ENCODE results near the gene HBS1L. TPM values are rescaled to one million over a fixed set of nuclear protein-coding genes. Genes with fewer than 3 reads are reported as not detected.
A peak's percentile ranks its signal among the peaks of the same experiment; 100 is the strongest.

The HBS1L gene
- 65.1 and 74.3 TPM in 2 replicates for total RNA-seq (2014; rRNA removed; shearing (Covaris generic))

DNA sequence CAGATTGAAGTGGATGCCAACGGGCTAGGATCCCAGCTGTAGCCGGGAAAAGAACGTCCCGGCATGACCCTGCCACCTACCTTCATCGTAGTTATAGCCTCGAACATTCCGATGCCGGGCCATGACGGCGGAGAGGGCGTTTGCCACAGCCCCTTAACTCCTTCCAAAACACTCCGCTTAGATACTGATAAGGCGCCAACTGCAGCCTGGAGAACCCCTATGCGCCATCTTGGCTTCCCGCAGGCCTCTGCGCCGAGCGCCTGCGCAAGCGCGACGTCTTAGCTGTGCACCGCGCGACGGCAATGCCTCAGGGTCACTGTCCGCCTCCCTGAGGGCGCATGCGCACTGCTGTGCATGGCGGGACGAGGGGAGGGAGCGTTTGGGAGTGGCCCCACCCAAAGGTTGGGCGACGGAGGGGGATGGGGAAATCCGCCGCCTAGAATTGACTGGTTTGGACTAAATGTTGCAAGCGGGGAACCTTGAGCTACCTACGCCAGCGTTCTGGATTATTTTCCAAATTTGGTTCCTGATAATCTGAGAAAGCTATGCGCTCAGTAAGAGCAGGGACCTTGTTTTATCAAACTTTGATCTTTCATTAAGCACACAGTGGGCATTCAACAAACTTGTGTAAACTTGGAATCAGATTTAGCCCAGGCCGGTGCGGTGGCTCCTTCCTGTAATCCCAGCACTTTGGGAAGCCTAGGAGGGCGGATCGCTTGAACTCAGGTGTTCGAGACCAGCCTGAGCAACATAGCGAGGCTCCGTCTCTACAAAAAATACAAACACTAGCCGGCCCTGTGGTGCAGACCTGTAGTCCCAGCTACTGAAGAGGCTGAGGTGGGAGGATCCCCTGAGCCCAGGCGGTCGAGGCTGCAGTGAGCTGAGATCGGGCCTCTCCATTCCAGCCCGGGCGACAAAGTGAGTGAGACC is at the start of gene HBS1L:
Gene HBS1L (minus strand): TSS at position 254 of the 930 bp plus-strand sequence. CDS start 131 bp downstream, at position 123.
- DNase-seq (ENCODE audit: low spot score) = peak; percentile 98

DNA sequence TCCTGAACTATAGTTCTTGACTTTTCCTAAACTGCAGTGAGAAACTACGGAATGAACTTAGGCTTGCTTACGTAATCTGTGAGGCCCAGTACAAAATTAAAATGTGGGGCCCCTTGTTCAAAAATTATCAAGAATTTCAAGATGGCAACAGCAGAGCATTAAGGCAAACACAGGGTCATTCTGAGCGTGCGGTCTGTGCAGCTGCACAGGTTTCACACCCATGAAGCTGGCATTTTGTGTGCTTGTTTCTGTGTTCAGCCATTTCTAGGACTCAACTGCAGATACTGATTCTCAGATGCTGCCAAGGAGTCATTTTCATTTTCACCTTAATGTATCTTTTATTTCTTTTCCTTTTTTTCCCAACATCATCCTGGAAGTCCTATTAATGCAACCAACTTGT is 49.6 kb upstream of the HBS1L start:
- DNase-seq (ENCODE audit: low spot score) = no peak

DNA sequence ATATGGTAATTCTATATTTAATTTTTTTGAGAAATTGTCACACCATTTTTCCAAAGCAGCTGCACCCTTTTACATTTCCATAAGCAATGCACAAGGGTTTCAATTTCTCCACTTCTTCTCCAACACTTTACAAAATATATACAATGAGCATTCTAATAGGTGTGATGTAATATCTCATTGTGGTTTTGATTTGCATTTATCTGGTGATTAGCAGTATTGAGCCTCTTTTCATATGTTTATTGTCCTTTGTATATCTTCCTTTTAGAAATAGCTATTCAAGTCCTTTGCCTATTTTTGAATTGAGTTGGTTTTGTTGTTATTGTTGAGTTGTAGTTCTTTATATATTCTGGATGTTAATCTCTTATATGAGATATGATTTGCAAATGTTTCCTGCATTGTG is 47.6 kb upstream of the HBS1L start:
- DNase-seq (ENCODE audit: low spot score) = no peak

DNA sequence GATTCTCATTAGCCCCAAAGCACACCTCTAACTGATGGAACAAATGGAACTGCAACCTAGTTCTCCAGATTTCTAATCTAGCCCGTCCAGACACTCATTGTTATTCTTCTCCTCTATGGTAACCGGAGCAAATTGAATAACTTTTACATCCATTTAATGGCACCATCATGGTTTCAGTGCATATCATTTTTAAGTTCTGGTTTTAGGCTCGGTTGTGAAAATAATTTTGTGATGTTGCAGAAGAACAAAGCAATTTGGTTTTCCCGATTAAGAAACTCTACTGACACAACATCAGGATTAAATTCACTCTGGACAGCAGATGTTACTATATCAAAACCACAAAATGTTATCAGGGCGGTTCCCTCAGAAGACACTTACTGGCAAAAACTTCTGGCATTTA is 42.5 kb upstream of the HBS1L start:
- no peak for DNase-seq (ENCODE audit: low spot score)

DNA sequence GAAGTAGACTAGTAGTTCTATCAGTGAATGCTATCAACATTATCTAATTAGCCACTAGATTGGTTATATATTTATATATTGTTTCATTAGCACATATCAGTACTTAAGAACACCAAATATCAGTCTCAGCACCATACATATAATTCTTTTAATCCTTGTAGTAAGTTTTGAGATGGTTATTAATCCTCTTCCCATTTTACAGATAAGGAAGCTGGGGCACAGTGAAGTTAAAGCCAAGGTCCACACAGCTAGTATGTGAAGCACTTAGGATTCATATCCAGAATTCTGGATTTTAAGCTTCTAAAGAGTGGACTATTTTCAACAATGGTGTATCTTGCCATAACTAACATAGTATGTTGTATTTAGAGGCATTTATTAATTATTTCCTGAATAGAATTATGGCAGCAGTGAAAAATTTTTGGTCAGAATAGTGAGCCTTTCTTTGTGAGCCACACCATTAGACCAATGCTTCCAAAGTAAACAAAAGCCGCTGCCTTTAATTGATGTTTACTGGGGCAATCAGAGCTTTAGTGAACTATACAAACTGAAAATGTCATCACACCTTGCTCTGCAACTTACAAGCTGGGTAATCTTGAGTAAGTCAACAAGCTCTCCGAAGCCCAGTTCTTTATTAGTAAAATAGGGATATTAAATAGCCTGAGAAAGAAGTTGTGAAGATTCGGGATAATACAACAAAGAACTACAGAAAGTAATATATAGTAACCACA is 41.9 kb upstream of the HBS1L start:
- peak; percentile 20 for DNase-seq (ENCODE audit: low spot score)

DNA sequence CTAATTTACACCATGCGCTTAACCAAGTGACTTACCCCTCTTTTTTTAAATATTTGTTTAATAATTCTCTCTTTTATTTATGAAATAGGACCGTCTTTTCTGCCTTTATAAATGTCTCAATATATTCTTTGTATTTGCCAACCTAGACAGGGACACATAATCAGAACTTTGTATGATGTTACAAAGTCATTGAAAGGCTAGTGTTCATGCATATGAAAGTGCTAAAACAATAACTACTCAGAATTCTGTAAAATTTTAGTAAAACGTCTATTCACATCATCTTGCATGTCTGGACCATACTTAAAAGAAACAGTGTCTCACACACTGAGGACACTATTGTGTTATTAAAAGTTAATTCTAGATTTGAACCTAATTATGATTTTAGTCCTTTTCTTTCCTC is 41.1 kb upstream of the HBS1L start:
- DNase-seq (ENCODE audit: low spot score) = no peak

DNA sequence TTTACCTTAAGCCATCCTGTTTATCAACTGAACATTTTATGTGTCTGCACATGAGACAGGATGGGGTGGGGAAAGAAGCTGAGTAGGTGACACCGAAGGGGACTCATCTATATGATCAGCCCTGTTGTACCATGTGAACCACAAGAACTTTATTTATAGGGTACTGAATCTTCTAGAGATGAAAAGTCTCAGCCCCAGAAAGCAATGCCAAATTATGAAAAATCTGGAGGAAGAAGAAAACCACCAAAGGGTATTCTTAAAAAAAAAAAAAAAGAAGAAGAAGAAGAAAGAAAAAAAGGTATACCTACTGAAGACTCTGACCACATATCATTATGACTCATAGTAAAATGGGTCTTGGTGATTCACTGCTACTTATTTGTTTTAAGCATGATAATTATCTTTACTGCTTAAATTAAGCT is 39.8 kb upstream of the HBS1L start:
- peak; percentile 31 for DNase-seq (ENCODE audit: low spot score)

DNA sequence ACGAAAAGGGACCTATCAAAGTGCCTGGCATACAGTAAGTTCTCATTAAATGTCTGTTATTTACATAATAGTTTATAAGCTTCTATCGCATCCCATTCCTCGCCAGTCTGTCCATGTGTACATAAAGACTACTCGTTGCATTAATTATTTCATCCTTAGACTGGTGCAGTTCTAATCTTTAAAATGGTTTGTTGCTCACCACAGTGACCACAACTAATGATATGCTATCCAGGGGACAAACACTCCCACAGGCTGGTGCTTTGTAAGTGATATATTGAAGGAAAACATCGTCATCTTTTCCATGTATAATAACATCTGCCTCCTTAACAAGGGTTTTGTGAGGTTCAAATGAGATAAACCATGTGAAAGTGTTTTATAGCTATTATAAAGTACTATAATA is 39.0 kb upstream of the HBS1L start:
- DNase-seq (ENCODE audit: low spot score) = no peak

DNA sequence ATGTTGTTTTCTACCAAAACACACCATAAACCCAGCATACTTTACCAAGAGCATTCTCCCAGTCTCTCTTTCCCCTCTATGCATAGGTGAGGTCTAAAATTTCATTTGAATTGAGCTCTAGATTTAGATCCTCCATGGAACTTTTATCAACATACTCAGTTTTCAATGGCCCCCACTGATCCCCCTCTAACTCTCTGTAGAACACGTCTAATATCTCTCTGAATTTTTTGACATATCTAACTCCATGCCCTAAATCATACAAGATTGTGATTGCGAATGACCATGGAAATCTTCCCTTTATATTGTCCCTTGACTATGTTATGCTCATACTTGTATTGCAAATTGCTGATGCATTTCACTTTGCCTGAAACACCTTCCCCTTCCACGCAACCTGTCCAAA is 38.1 kb upstream of the HBS1L start:
- no peak for DNase-seq (ENCODE audit: low spot score)

DNA sequence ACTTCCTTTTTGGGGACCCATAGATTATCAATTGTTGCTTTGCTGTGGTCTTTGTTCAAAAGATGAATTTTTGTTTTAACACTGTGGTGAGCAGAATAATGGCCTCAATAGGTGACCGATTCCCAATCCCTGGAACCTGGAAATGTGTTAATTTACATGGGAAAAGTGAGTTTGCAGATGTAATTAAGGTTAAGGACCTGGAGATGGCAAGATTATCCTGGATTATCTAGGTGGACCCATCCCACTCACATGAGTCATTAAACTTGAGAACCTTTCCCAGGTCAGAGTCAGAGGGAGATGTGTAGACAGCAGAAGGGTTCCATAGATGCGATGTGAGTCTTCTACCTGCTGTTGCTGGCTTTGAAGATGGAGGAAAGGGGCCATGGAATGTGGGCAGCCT is 36.2 kb upstream of the HBS1L start:
- no peak for DNase-seq (ENCODE audit: low spot score)

DNA sequence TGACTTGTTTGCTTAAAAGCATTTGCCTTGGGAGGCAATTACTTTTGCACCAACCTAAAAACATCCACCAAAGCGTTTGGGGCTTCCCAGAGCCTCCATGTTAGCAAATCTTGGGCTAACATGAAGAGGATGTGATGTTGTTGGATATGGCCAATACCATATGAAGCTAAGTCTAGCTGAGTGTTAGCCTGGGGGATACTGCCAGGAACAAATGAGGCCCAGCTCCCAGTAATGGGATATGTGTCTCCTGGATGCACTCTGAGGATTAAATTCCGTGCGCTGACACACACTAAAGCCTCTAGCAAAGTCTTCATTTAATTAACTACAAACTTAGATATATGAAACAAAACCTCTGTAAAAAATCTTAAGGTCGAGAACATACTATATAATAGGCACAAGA is 35.3 kb upstream of the HBS1L start:
- no peak for DNase-seq (ENCODE audit: low spot score)

DNA sequence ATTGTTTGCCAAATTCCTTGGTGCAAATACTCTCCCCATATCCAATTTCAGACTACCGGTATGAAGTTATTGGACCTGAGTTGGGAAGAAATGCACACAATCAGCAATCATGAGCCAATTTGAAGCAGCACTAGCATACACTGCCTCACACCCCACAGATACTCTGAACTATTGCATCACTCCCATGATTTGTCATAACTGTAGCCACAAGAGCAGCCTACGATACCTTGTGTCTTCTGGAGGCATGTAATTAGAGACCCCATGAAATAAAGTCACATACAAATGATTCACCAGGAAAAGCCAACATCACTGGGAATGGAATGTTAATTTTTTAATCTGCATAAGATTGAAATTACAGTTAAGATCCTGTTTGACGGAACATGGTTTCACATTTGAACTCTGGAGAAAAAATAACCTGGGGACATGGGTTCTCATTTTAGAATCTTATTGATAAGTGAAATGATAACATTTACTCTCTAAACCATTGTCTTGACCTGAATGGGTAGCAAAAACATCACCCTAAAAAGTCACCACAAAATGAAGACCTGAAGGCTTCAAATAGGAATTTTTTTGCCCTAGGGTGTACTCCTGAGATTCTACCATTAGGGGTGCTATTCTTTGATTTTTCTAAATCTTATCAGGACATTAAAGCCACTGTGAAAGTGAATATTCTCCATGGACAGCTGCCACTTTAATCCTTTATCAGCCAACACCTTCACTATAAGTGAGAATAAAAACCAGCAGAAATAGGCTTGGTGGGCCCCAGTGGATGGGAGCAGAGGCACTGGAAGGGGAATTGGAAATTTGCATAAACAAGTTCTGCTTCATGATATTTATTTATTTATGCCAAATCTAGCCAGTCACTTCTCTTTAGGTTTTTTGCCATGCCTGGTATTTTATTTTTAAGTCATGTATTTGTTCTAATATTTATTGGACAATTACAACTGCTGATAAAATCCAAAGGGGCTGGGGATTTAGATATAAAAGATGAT is 34.5 kb upstream of the HBS1L start:
- peak; percentile 56 for DNase-seq (ENCODE audit: low spot score)

DNA sequence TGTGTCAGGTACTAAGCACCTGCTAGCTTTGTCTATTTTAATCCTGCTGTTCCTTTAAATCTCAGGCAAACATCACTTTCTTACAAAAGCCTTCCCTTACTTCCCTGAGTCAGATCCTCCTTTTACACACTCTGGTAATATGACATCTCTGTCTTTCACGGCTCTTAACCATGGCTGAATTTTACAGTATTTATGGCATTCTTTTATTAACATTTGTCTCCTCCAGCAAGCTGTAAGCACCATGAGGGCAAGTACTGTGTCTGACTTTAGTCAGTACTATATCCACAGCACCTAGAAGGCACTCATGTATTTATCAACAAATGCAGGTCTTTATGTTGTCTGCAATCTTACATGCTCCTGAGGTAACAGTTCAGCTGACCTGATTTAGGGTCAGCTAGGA is 33.7 kb upstream of the HBS1L start:
- no peak for DNase-seq (ENCODE audit: low spot score)

DNA sequence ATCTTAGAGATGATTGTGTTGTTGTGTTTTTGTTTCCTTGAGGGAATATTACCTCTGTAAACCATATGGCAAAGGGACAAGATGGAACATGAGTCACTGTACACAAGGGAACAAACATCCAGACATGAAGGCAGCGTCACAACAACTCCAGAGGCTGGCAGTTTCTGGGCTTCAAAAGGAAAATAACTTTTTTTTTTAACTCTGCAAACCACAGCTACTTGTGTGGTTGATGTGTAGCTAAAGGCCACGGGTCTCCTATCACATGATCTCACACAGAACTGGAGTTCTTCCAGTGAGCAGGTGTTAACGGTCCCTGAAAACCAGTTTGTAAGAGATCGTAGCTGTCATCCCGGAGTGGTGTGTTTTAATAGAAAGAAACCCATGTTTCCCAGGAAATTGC is 33.2 kb upstream of the HBS1L start:
- DNase-seq (ENCODE audit: low spot score) = no peak

DNA sequence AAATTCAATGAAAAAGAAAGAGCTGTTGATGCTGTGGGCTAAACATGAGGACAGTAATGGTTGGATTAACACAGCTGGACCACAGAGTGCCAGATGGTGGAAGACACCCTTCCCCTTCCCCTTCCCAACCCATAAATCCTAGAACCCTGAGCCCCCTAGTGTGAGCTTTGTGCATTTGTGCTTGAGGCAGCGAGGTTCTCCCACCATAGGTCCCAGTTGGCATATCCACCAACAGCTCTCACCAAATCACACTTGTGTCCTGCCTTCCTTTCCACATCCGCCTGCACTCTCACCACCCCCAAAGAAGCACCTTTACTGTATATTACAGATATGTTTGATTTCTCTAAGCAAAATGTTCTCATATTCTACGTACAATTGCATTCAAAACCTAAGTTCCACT is 32.8 kb upstream of the HBS1L start:
- DNase-seq (ENCODE audit: low spot score) = no peak

DNA sequence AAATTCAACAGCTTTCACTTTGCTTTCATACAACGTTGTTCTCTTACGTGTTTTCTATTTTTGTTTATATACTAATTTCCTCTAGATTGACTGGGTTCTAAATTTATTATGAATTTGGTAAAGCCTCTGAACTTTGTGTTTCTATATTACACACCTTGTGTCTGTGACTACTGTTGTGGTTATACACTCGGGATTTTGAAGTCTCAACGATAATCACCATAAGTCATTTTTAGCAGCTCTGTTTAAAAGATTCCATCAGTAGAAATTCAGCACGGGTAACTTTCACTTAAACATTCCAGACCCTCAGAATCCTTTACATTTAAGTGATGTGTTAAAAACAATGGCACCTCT is 31.8 kb upstream of the HBS1L start:
- DNase-seq (ENCODE audit: low spot score) = no peak

DNA sequence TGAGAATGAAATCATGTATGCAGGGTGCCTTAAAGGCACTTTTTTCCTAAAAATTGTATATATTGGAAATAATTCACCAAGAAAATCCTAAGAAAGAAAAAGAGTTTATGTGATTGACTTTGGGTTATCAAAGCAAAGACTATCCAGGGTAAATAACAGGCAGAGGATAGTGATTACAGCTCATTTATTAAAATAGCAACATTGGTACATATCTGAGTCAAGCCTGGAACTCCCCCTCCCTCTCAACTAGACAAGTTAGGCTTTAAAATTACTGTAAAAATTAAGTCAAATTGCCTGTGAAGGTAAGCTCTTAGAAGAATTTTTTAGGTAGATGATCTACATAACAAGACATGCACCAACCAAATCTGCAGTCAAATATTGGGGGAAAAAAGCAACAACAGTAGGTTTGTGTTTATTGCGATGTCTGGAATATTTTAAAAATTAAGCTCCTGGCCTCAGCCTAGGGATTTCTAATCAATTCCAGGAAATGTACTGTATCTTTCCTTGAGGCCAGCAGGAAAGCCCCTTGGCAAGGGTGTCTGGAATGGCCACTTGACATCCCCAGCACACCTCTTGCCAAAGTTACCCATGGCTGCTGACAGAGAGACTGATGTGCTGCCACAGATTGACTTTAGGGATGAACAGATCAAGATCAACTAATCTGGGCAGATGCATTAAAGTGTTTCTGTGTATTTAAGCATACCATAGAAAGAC is 31.2 kb upstream of the HBS1L start:
- no peak for DNase-seq (ENCODE audit: low spot score)

DNA sequence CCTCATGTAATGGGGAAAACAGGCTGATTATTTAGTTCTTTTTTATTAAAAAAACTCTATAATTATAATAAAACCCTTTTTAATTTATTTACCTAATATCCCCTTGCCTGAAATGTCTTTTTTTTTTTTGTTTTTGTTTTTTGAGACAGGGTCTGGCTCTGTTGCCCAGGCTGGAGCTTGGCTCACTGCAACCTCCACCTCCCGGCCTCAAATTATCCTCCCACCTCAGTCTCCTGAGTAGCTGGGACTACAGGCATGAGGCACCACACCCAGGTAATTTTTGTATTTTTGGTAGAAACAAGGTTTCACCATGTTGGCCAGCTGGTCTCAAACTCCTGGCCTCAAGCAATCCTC is 30.3 kb upstream of the HBS1L start:
- no peak for DNase-seq (ENCODE audit: low spot score)

DNA sequence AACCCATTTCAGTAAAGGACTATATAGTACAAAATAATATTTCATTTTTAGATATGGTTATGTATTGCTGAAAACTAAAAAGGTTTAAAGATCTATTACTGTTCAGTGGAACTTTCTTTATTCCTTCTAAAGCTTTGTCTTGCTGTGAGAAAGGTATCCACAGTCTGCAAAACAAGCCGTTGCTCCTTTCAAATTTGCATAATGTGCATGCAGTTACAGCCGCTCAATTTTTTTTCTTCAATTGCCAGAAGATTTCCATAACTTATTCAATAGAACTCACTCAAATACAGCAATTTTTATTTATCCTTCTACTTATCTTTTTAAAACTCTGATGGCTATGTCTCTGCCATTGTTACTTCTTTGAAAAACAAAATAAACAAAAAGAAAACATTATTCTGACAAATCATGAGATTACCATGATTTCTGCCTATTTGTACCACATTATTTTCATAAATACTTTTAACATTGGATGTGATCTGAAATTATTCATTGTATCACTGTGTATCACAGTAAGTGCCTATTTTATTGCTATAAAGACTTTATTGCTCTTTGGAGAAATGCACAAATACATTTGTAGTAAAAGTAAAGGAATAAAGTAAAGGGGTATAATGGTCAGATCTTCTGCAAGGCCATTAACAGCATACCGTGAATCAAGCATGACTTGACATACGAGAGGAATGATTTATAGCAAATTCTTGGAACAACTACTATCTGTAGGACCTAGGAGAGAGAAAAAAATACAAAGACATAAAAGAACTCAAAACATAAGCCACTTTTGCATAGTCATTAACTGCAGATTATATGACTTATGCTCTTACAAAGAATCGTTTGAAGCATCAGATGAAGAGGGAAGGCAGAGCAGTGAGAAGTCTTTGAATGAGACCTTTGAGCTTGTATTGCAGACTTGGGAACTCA is 29.6 kb upstream of the HBS1L start:
- DNase-seq (ENCODE audit: low spot score) = no peak

DNA sequence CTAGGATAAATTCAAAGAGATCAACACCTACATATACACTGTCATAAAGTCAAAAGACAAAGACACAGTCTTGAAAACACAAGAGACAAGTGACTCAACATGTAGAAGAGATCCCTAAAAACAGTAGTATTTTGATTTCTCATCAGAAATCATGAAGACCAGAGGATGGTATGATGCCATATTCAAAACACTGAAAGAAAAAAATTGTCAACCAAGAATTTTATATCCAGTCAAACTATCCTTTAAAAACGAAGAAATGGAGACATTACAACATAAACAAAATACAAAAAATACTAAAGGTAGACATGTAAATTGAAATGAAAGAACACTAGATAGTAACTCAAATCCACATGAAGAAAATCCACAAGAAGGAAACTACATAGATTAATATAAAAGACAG is 27.3 kb upstream of the HBS1L start:
- no peak for DNase-seq (ENCODE audit: low spot score)

Measured in HT-29 (cell line).